Uterus (tissue), 2 donors: ENCODE data around the gene TANGO6.

Experiments used
- POLR2A ChIP-seq, 2 donors: fragments of 450-650 bp; IDR thresholded peaks; one replicate each; pipeline ENCODE4 v1.6.1; 2016; ENCODE audit warnings: antibody characterized with exemption in 2 of 2, mild to moderate bottlenecking in 1 of 2, moderate library complexity in 1 of 2
- TF ChIP-seq, protein P1 (sequence below), 4 experiments: fragments of 200-600 bp in 2 of 4; fragments of 450-650 bp in 2 of 4; sonication (generic) in 2 of 4; IDR thresholded peaks; one replicate each; pipeline ENCODE4 v1.5.1; 2016 to 2019; ENCODE audit warnings: antibody characterized with exemption in 4 of 4, mild to moderate bottlenecking in 2 of 4, moderate library complexity in 1 of 4

- TF ChIP-seq, protein P1, sequence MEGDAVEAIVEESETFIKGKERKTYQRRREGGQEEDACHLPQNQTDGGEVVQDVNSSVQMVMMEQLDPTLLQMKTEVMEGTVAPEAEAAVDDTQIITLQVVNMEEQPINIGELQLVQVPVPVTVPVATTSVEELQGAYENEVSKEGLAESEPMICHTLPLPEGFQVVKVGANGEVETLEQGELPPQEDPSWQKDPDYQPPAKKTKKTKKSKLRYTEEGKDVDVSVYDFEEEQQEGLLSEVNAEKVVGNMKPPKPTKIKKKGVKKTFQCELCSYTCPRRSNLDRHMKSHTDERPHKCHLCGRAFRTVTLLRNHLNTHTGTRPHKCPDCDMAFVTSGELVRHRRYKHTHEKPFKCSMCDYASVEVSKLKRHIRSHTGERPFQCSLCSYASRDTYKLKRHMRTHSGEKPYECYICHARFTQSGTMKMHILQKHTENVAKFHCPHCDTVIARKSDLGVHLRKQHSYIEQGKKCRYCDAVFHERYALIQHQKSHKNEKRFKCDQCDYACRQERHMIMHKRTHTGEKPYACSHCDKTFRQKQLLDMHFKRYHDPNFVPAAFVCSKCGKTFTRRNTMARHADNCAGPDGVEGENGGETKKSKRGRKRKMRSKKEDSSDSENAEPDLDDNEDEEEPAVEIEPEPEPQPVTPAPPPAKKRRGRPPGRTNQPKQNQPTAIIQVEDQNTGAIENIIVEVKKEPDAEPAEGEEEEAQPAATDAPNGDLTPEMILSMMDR (IDR thresholded peaks at IDR 0.05), result no peak
- TF ChIP-seq POLR2A (IDR thresholded peaks at IDR 0.05), result no peak
These were observed 288.0 kb downstream of the TANGO6 start for GRCh38 chr16:69131167-69131838.
